ENCODE data around the gene POLG.

The POLG gene

DNA sequence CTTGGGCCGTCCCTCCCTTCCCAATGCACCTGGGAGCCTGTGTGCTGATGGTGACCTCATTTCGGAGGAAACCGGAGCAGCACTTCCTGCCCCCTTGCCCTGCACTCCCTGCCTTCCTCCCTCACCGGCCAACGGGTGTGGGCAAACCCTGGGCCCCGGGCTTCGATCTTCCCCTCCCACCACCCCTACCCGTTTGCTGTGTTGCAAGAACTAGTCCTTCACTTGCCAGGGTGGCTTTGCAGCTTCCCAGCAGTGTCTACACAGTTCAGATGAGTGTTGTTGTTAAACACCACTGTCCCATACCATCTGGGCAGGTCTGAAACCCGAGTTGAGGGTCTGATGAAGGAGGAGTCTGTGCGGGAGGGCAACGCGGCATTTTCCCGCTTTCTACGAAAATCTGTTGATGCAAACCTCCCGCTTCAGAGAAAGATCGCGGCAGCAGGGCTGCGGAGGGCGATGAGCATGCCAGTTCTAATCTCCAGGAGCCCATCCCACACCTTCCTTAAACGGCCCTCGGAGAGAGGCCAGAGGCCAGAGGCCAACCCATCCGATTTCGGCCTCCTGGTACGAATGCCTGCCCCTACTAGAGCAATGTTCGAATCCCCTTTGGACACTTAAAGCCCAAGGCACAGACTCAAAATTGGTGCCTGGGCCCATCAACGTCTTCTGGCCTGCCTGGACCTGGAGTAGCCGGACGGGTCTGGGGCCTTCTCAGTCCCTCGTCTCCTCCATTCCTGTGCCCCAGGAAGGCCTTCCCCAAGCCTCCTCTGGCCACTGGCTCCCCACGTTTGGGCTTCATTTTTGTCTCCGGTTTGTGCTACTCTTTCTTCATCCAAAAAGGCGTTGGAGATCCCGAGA, 35.7 kb upstream of the POLG start:
- DNase-seq (ENCODE audit: low read depth in 3 of 3) = no peak

- no peak for DNase-seq (ENCODE audit: low read depth in 3 of 3)
Observed at GRCh38 chr15:89369341-89369947, 34.8 kb upstream of the POLG start.

- DNase-seq (ENCODE audit: low read depth in 3 of 3) = no peak
Observed at GRCh38 chr15:89368566-89369223, 34.1 kb upstream of the POLG start.

DNA sequence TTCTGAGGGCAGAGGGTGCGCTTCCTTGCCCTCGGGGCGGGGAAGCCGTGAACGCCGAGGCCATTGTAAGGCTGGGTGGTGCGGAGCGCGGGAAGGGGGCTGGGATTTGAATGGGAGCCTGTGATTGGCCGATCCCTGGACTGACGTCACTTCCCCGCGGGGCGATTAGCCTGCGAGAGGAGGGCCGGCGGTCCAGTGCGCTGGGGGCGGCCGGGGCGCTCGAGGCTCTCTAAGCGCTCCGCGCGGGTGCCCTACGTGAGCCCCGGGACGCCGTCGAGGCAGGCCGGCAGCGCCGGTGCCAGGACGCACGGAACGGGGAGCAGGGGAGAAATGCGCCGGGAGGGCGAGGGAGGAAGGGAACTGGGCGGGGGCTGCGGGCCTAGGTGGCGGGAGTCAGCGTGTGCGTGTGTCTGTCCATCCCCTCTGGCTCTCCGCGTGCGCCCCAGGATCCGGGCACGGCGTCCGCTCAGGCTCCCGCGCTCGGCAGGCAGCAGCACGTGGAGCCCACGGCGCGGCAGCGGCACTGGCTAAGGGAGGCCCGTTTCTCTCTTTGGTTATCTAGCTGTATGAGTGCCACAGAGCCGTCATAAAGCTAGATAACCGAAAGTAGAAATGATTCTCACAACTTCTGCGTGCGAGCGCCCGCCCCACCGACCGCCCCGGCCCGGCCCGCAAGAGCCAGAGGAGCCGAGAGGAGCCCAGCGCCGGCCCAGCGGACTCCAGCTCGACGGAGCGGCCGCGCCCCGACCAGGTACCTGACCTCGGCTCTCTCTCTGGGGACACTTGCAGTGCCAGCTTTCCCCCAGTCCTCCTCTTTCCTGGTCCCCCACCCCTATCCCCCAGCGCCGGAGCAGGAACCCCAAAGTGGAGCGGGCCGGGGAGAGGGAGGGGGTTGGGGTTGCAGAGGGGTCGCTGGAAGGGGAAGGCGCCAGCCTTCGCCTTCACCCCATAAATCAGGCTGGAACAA, 33.1 kb upstream of the POLG start:
- no peak for DNase-seq (ENCODE audit: low read depth in 3 of 3)

DNA sequence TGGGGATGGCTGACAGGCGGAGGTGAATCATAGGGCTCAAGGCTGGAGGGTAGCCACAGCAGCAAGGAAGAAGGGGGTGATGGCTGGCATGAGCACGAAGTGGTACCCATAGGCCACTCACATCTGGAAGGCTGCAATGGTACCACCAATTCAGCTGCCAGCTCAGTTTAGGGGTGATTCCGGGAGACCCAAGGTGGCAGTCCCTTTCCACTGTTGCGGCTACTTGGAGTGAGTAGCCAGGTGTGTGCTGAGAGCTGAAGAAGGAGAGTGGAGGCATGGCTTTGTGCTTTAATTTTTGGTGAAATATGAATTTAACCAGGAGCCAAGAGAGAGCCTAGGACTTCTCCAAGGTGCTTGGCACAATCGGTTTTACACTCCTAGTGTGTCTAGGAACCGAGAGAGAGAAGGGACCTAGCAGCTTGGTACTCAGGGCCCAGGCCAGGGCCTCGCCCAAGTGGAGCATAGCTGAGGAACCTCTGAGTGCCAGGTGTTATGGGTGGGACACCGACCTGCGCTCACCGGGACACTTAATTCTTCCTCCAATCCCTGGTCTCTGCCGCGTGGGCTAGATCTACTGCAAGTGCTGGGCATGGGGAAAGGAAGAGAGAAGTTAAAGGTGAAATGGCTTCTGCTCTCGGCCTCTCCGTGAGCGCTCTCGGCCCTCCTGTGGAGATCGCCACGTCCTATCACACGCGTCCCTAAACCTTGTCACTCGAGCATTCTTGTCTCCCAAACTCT, 32.2 kb upstream of the POLG start:
- DNase-seq (ENCODE audit: low read depth in 3 of 3) = no peak

DNA sequence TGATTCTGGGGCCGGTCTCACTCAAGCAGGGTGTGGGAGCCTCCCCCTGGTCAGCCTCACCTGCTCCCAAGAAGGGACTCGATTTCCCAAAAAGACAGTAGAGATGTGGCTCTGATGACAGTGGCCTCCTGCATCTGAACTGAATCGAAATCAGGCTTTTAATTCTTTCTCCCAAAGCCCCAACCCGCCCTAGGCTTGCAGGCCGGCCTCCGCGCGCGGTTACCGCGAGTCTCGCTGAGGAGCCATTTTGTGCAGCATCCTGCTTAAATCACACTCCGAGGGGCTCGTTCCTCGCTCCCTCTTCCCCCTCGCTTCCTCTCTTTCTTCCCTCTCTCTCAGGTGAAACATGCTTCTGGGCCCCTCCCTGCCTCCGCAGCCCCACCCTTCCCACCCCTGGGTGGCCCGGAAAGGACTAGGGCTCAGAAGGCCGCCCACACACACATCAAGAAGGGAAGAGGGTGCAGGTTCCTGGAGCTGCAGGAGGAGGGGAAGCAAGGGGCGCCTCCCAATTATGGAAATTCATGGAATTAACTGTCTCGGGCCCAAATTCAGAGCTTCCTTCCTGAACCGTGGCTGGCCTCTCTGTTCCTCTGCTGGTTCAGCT, 30.9 kb upstream of the POLG start:
- DNase-seq (ENCODE audit: low read depth in 3 of 3) = no peak

DNA sequence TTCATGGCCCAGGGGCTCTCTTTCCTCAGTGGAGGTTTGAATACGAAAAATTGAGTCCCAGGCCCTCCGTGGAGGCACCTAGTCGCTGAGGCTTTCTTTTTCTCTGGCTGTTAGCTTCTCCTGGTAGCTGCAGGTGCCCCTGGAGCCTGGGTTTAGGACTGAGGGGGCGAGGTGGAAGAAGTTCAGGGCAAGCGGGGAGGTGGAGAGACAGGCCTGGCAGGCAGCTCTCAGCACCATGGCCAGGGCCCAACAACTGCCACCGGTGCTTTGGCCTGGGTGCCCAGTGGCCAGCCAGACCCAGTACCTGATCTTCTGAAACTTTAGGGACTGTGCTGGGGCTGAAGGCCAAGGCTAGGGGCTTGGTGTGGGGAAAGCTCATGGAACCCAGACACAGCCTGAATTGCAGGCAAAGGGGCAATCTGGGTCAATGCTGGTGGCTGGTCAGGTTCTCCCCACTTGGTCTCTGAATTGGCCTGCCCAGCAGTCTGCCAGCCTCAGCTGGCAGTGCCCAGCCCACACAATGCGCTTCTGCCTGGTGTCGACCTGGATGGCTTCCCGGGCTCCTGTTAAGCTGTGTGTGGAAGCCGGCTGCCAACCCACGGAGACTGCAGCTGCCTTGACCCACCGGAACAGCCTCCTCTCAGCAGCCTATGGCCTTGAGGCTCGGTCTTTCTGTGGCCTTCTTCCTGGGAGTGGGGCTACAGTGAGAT, 30.3 kb upstream of the POLG start:
- no peak for DNase-seq (ENCODE audit: low read depth in 3 of 3)

DNA sequence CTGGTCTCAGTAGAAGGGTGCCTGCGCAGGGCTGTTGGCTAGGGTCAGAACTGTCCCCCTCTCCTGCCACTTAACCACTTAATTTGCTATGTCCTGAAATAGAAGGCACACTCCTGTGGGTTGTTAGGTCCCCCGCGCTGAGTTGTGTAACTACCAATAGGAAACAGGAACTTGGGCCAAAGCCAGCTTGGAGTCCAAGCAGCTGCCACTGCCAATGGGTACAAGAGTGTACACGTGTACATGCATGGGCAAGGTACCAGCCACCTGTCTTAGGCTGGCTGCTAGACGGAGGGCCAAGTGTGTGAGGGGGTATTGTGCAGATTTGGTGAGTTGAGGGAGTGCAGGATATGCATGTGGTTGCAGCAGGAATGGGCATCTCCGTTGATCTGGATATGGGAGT, 29.7 kb upstream of the POLG start:
- no peak for DNase-seq (ENCODE audit: low read depth in 3 of 3)

GRCh38 chr15:89363770-89364169, 29.1 kb upstream of the POLG start:
- DNase-seq (ENCODE audit: low read depth in 3 of 3) = no peak

DNA sequence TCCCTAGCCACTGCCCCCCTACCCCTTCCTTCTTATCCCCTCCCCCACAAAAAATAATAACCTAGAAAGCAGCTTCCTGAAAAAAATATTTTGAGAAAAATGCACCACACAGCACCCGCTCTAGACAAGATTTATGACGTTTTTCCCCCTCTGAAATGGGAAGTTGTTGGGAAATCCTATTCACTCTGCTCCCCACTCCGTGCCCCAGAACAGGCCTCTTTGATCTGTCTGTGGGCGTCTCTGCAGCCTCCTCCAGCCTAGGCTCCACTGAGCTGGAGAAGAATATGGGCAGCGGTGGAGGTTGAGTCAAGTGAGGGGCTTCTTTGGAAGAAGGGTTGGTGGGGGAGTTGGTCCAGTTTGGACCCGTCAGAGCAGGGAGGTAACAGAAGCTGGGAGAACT, 28.5 kb upstream of the POLG start:
- DNase-seq (ENCODE audit: low read depth in 3 of 3) = no peak

GRCh38 chr15:89362203-89363101, 27.8 kb upstream of the POLG start:
- no peak for DNase-seq (ENCODE audit: low read depth in 3 of 3)

GRCh38 chr15:89361451-89362202, 27.0 kb upstream of the POLG start:
- DNase-seq (ENCODE audit: low read depth in 3 of 3) = peak; percentile 21 to 47 (median 33)

DNA sequence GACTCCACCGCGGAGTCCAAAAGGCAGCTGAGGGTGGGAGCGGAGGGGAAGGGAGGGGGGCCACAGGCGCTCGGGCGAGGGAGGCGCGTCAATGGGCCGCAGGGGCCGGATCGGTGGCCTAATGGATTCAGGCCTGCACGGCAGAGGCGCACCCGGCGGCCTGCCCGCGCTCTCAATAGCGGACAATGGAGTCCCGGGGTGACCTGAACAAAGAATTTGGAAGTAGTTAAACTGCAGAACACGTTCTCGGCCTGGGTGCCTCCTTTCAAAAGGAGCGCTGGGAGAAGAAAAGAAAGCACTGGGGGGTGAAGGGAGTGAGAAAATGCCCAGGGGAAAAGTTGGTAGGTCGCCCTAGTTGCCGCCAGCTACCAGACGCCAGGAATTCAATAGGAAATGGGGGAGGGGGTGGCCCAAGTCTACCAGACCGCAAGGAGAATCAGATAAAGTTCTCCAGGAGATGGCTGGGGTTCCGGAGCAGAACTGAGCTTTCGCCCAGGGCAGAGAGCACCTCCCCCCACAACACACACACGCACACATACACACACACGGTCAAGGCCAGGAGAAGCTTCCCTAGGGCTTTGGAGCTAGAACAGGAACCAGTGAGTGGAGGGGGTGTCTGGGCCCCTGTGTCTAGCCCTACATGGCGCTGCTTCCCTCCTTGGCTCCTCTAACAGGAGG, 25.8 kb upstream of the POLG start:
- no peak for DNase-seq (ENCODE audit: low read depth in 3 of 3)

DNA sequence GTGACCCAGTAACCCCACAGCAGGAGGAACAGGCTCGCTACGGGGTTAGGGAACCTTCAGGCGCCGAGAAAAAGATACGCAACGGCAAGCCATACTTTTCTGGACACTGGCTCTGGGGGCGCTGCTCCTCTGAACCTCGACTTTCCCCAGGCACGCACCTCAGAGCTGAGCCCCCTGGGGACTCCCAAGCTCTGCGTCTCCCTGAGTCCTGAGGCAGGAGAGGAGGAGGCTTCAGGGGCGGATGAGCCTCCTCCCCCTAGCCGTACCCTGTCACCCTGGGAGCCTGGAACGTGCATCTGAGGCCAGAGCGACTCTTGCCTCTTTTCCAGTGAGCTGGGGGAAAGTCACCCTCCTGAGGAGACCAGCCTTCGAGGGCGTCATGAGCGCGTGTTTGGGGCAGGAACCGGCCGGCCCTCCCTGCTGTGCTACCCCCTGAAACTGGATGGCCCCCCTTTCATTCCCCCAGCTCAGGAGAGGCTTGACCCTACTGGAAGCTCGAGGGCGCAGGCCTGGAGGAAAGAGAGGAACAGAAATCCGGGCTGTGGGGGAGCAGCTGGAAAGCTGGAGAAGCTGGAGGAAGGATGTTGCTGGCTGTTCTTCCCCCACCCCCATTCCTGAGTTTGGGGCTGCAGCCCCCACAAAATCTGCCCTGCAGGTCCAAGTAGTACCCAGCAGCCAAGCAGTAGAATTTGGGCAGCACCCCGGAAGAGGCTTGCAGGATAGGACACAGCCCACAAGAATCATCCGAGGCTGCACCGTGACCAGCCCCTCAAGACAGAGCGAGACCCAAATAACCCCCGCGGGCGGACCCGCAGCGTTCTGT, 25.1 kb upstream of the POLG start:
- no peak for DNase-seq (ENCODE audit: low read depth in 3 of 3)

DNA sequence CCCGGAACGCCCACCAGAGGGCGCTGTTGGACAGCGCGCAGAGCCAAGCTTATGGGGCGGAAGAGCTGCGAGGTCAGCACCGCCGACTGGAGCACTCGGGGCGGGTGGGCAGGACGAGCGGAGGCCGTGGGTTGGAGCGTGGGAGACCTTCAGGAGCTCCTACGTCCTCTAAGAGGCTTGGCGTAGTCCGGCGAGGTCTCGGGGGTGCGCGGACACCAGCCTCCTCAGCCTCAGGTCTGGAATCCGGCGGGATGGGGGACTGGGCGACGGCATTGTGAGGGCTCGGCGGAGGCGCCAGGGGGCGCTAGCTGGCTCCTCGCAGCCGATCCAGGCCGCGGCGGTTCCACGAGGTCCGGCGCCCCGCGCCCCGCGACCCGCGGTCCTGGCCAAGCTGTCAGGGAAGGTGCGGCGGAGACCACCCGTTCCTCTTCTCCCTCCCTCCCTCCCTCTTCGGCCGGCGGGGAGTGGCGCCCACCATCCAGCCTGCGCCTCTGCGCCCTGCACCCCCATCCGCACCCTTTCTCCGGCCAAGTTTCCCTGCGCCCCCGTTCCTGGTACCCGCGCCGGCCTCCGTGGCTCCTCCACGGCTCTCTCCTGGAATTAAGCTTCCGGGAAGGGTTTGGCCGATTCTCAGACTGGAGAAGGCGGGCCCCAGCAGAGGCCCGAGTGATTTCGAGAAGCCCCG, 24.3 kb upstream of the POLG start:
- peak; percentile 60 to 74 (median 62) for DNase-seq (ENCODE audit: low read depth in 3 of 3)

GRCh38 chr15:89358435-89358754, 23.8 kb upstream of the POLG start:
- DNase-seq (ENCODE audit: low read depth in 3 of 3) = no peak

Measured in stimulated activated CD4-positive, alpha-beta T cell treated with anti-CD3 and anti-CD28 coated beads, TNF-alpha, amount 100 ng/mL, for 48 hours (primary cell).